K562 (cell line): Measurements from ENCODE around the gene ZMYM2. TPM values are rescaled to one million over a fixed set of nuclear protein-coding genes. Genes with fewer than 3 reads are reported as not detected.

ENCODE experiments used
- ARID3A ChIP-seq: IDR thresholded peaks from 2 replicates; pipeline ENCODE4 v1.6.1; 2012; ENCODE audit warnings: low read depth, low read length, improper control_type of control experiment, borderline replicate concordance
- CAMTA2 ChIP-seq: fragments of 250-450 bp; sonication (Bioruptor Pico); conservative IDR thresholded peaks from 2 replicates; pipeline ENCODE4 v1.5.1; 2022
- GABPA ChIP-seq: fragments of 200-800 bp; sonication (Bioruptor generic); conservative IDR thresholded peaks from 2 replicates; pipeline ENCODE4 v1.6.1; 2016; ENCODE audit warnings: low read depth, missing genetic modification characterization, missing compliant biosample characterization
- IRF1 ChIP-seq: sonication (generic); formaldehyde crosslinking; IDR thresholded peaks from 2 replicates; pipeline ENCODE4 v1.8.0; 2022; ENCODE audit warnings: missing genetic modification reagents, mild to moderate bottlenecking, borderline replicate concordance
- KLF1 ChIP-seq: fragments of 450-650 bp; IDR thresholded peaks from 2 replicates; pipeline ENCODE4 v1.6.1; 2016; ENCODE audit warnings: missing genetic modification characterization, missing compliant biosample characterization
- MCM3 ChIP-seq: fragments of 450-650 bp; IDR thresholded peaks from 2 replicates; pipeline ENCODE4 v1.6.1; 2016
- PML ChIP-seq: IDR thresholded peaks from 2 replicates; pipeline ENCODE4 v1.6.1; 2012; ENCODE audit warnings: low read length, inconsistent platforms
- STAT5A ChIP-seq: IDR thresholded peaks from 2 replicates; pipeline ENCODE4 v1.6.1; 2012; ENCODE audit warnings: low read length, inconsistent platforms, borderline replicate concordance
- TBL1XR1 ChIP-seq, 2 experiments: IDR thresholded peaks; 2 replicates each; pipeline ENCODE4 v1.6.1; 2012; ENCODE audit warnings: improper control_type of control experiment in 2 of 2, low read length in 2 of 2, mild to moderate bottlenecking in 1 of 2
- ZNF217 ChIP-seq: sonication (generic); formaldehyde crosslinking; IDR thresholded peaks from 2 replicates; pipeline ENCODE4 v1.8.0; 2022; ENCODE audit warnings: mild to moderate bottlenecking, missing genetic modification reagents
- ZNF586 ChIP-seq: fragments of 450-650 bp; formaldehyde crosslinking; conservative IDR thresholded peaks from 2 replicates; pipeline ENCODE4 v1.4.0; 2020; ENCODE audit warnings: mild to moderate bottlenecking, moderate library complexity
- ZNF592 ChIP-seq: fragments of 450-650 bp; IDR thresholded peaks from 2 replicates; pipeline ENCODE4 v1.6.1; 2017; ENCODE audit warnings: antibody characterized with exemption, mild to moderate bottlenecking
- ZNF609 ChIP-seq: sonication (generic); formaldehyde crosslinking; IDR thresholded peaks from 2 replicates; pipeline ENCODE4 v1.8.1; 2023; ENCODE audit warnings: missing genetic modification reagents, mild to moderate bottlenecking, borderline replicate concordance
- polyA plus RNA-seq, 8 experiments: library from polyadenylated mRNA; depleted of rRNA in 4 of 8; stranded (reverse) in 5 of 8; unstranded in 3 of 8; fragments of >200 nt; fragmentation: Nextera tagmentation in 2 of 8; fragmentation: Illumina TruSeq in 1 of 8; extraction: Ambion mirVana in 2 of 8; extraction: Trizol in 1 of 8; gene quantifications; 2 replicates each; pipeline versions ENCODE4 v1.2.1 to v1.2.3, GENCODE V29; 2011 to 2014; ENCODE audit warnings: inconsistent platforms in 1 of 8, missing spikeins in 1 of 8
- total RNA-seq, 7 experiments: library from RNA; depleted of rRNA in 6 of 7; stranded (reverse); fragments of >200 nt in 6 of 7; fragmentation: Illumina TruSeq in 2 of 7; extraction: Trizol in 2 of 7; gene quantifications; 2 replicates each; pipeline versions ENCODE4 v1.2.1 to v1.2.3, GENCODE V29; 2011 to 2021; ENCODE audit warnings: low replicate concordance in 1 of 7
- TF ChIP-seq, protein P1 (sequence below), 2 experiments: fragments of 450-650 bp in 1 of 2; sonication (generic) in 1 of 2; formaldehyde crosslinking; conservative IDR thresholded peaks; 2 replicates each; pipeline versions ENCODE4 v1.4.0 to v1.8.1; 2020 to 2022; ENCODE audit warnings: mild to moderate bottlenecking in 1 of 2, missing genetic modification reagents in 1 of 2

The ZMYM2 gene
- total and polyA plus RNA-seq, 9 of the 15 experiments (the other 6 are each of a cell fraction or from before 2014, with no cell fraction given) = 5.0 to 48.8 (median 26.8) TPM

GRCh38 chr13:20119960-20120359, 161.4 kb downstream of the ZMYM2 start (continued):
- TF ChIP-seq ZNF609 (CRISPR knock-in tag) = no peak
- TF ChIP-seq TBL1XR1 (IDR thresholded peaks at IDR 0.05; ENCODE audit: low read length in 2 of 2) = no peak
- TF ChIP-seq ZNF217 = no peak
- no peak for TF ChIP-seq IRF1
- TF ChIP-seq GABPA = no peak
- TF ChIP-seq, protein P1, sequence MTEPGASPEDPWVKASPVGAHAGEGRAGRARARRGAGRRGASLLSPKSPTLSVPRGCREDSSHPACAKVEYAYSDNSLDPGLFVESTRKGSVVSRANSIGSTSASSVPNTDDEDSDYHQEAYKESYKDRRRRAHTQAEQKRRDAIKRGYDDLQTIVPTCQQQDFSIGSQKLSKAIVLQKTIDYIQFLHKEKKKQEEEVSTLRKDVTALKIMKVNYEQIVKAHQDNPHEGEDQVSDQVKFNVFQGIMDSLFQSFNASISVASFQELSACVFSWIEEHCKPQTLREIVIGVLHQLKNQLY (CRISPR knock-in tag; conservative IDR thresholded peaks at IDR 0.05) = no peak
- no peak for TF ChIP-seq PML
- TF ChIP-seq ZNF586 = no peak
- 0 out of 2 replicates have a peak, but pooled peaks have one; percentile 36 for TF ChIP-seq KLF1 (tag)
- no peak for TF ChIP-seq ARID3A
- TF ChIP-seq MCM3 = no peak
- no peak for TF ChIP-seq STAT5A
- TF ChIP-seq CAMTA2 = no peak
- TF ChIP-seq ZNF592 = peak; percentile 94
